SH-SY5Y (cell line): ENCODE data around the gene PLOD2.

Experiments used
- GATA2 ChIP-seq: IDR thresholded peaks from 2 replicates; pipeline ENCODE4 v1.6.1; 2011; ENCODE audit warnings: mild to moderate bottlenecking, low read depth, low read length
- GATA3 ChIP-seq: IDR thresholded peaks from 2 replicates; pipeline ENCODE4 v1.6.1; 2011; ENCODE audit warnings: low read depth, mild to moderate bottlenecking, low read length, moderate library complexity

GRCh38 chr3:146131616-146132410 lies 29.2 kb downstream of the PLOD2 start:
- TF ChIP-seq GATA2 (no peak), GATA3 (no peak)
